Measurements from ENCODE around the gene GNG11.

Gene GNG11

DNA sequence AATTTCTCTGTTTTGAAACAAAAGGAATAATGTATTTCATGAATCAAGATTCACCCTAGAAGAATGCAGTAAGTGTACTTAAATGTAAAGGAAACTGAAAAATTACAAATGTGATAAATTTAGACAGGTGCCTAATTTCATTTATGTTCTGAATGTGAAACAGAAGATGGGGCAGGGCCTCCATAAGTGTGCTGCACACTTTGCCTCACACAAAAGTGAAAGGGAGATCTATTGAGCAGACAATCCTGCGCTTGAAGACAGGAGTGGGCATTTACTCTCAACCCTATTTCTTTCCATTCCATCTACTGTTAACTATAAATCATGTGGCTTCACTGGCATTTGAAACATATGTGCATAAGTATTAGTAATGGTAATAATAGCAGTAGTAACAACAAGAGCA is 36.2 kb downstream of the GNG11 start:
- Histone ChIP-seq H3K27me3 (ENCODE audit: control insufficient read depth, insufficient read depth, low read length) (no peaks in the 10 kb centered on the region), H3K9ac (ENCODE audit: low read depth, low read length) (no peak overlapping the region), H3K9me3 (replicated peaks; ENCODE audit: low read length) (no peaks in the 10 kb centered on the region), H3K4me3 (ENCODE audit: low read length) (no peak overlapping the region), H3K36me3 (ENCODE audit: insufficient read depth, low read length) (no peaks in the 10 kb centered on the region), H3K4me1 (ENCODE audit: control insufficient read depth, insufficient read depth, low read length) (peaks cover 14% of the 10 kb centered on the region), H3K4me2 (ENCODE audit: low read length) (peak overlapping the region; percentile 23)

DNA sequence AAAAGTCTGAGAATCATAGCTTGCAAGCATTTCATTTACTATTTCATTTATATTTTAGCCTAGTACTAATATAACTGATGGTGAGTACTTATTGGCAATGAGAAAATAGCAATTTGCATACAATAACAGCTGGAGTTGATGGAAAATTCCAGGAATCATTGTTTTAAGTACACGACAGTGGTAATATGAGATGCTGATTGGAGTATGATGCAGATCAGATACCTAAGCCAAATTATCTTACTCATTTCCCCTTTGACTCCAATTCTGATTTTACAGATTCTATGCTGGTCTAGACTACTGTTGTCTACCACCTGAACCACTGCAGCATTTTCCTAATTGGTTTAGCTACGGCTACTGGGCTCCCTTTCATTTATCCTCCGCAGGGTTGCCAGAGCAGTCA is 36.7 kb downstream of the GNG11 start:
- Histone ChIP-seq H3K9me3 (replicated peaks; ENCODE audit: low read length) (no peaks in the 10 kb centered on the region), H3K27me3 (ENCODE audit: control insufficient read depth, insufficient read depth, low read length) (no peaks in the 10 kb centered on the region), H3K9ac (ENCODE audit: low read depth, low read length) (no peak overlapping the region), H3K4me1 (ENCODE audit: control insufficient read depth, insufficient read depth, low read length) (peaks cover 14% of the 10 kb centered on the region), H3K4me3 (ENCODE audit: low read length) (no peak overlapping the region), H3K4me2 (ENCODE audit: low read length) (peak overlapping the region; percentile 23), H3K36me3 (ENCODE audit: insufficient read depth, low read length) (no peaks in the 10 kb centered on the region)

- Histone ChIP-seq H3K9ac (ENCODE audit: low read depth, low read length) (no peak overlapping the region), H3K4me1 (ENCODE audit: control insufficient read depth, insufficient read depth, low read length) (peaks cover 14% of the 10 kb centered on the region), H3K9me3 (replicated peaks; ENCODE audit: low read length) (no peaks in the 10 kb centered on the region), H3K27me3 (ENCODE audit: control insufficient read depth, insufficient read depth, low read length) (no peaks in the 10 kb centered on the region), H3K4me3 (ENCODE audit: low read length) (no peak overlapping the region), H3K36me3 (ENCODE audit: insufficient read depth, low read length) (no peaks in the 10 kb centered on the region), H3K4me2 (ENCODE audit: low read length) (peak overlapping the region; percentile 23)
These were observed 37.1 kb downstream of the GNG11 start for GRCh38 chr7:93958651-93959050.

- no peaks in the 10 kb centered on the region for H3K36me3 ChIP-seq (ENCODE audit: insufficient read depth, low read length)
- H3K4me2 ChIP-seq (ENCODE audit: low read length) = no peak overlapping the region
- H3K4me1 ChIP-seq (ENCODE audit: control insufficient read depth, insufficient read depth, low read length) = peaks cover 14% of the 10 kb centered on the region
- no peaks in the 10 kb centered on the region for H3K9me3 ChIP-seq (replicated peaks; ENCODE audit: low read length)
- H3K27me3 ChIP-seq (ENCODE audit: control insufficient read depth, insufficient read depth, low read length) = no peaks in the 10 kb centered on the region
- no peak overlapping the region for H3K4me3 ChIP-seq (ENCODE audit: low read length)
- no peak overlapping the region for H3K9ac ChIP-seq (ENCODE audit: low read depth, low read length)
These were observed 39.5 kb downstream of the GNG11 start for GRCh38 chr7:93960986-93961385.

DNA sequence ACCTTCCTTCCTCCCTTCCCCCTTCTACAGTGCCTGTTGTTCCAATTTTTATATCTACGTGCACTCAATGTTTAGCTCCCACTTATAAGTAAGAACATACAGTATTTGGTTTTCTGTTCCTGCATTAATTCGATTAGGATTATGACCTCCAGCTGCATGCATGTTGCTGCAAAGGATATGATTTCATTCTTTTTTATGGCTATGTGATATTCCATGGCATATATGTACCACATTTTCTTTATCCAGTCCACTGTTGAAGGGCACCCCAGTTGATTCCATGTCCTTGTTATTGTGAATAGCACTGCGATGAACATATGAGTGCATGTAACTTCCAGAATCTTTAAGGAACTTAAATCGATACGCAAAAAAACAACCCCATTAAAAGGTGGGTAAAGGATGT is 42.7 kb downstream of the GNG11 start:
- no peaks in the 10 kb centered on the region for H3K4me1 ChIP-seq (ENCODE audit: control insufficient read depth, insufficient read depth, low read length)
- no peak overlapping the region for H3K9ac ChIP-seq (ENCODE audit: low read depth, low read length)
- no peaks in the 10 kb centered on the region for H3K9me3 ChIP-seq (replicated peaks; ENCODE audit: low read length)
- H3K4me3 ChIP-seq (ENCODE audit: low read length) = no peak overlapping the region
- no peaks in the 10 kb centered on the region for H3K27me3 ChIP-seq (ENCODE audit: control insufficient read depth, insufficient read depth, low read length)
- no peaks in the 10 kb centered on the region for H3K36me3 ChIP-seq (ENCODE audit: insufficient read depth, low read length)
- no peak overlapping the region for H3K4me2 ChIP-seq (ENCODE audit: low read length)

- no peaks in the 10 kb centered on the region for H3K27me3 ChIP-seq (ENCODE audit: control insufficient read depth, insufficient read depth, low read length)
- no peaks in the 10 kb centered on the region for H3K36me3 ChIP-seq (ENCODE audit: insufficient read depth, low read length)
- no peaks in the 10 kb centered on the region for H3K9me3 ChIP-seq (replicated peaks; ENCODE audit: low read length)
- no peak overlapping the region for H3K9ac ChIP-seq (ENCODE audit: low read depth, low read length)
- H3K4me2 ChIP-seq (ENCODE audit: low read length) = no peak overlapping the region
- H3K4me1 ChIP-seq (ENCODE audit: control insufficient read depth, insufficient read depth, low read length) = no peaks in the 10 kb centered on the region
- no peak overlapping the region for H3K4me3 ChIP-seq (ENCODE audit: low read length)
These were observed 43.3 kb downstream of the GNG11 start for GRCh38 chr7:93964813-93965212.

DNA sequence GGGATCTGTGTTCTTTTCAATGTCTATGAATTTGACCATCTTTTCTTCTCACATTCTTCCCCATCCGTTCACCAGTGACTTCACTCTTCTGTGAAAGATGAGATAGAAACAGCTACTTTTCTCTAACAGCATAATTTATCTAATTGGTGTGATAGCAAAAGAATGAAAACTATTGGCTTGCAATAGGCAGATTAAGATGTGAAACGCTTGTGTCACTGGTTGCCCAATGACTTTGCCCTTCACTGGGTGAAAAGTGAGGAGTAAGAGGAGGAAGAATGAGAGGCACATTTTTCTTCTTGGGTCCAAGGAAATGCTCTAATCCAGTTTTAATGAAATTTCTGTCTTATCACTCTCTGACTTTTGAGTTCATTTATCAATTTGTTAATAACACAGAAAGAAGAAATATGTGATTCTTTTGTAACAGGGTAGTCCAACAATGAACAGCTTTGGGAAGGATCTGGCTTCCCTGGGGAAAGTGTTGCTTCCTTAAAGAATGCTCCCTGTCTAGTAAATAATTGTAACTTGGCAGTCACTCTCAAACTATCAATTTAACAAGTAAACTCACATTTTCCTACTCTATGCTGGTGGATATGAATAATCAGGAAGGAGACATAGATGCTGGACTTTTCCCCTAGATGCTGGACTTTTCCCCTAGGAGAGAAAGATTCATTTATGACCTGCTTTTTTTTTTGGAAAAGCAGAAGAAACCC is 47.5 kb downstream of the GNG11 start:
- no peaks in the 10 kb centered on the region for H3K36me3 ChIP-seq (ENCODE audit: insufficient read depth, low read length)
- H3K27me3 ChIP-seq (ENCODE audit: control insufficient read depth, insufficient read depth, low read length) = no peaks in the 10 kb centered on the region
- peaks cover 10% of the 10 kb centered on the region for H3K4me1 ChIP-seq (ENCODE audit: control insufficient read depth, insufficient read depth, low read length)
- H3K4me2 ChIP-seq (ENCODE audit: low read length) = no peak overlapping the region
- H3K4me3 ChIP-seq (ENCODE audit: low read length) = no peak overlapping the region
- no peak overlapping the region for H3K9ac ChIP-seq (ENCODE audit: low read depth, low read length)
- H3K9me3 ChIP-seq (replicated peaks; ENCODE audit: low read length) = no peaks in the 10 kb centered on the region

GRCh38 chr7:93972029-93972725 is 50.6 kb downstream of the GNG11 start:
- Histone ChIP-seq H3K4me3 (ENCODE audit: low read length) (no peak overlapping the region), H3K4me2 (ENCODE audit: low read length) (no peak overlapping the region), H3K9ac (ENCODE audit: low read depth, low read length) (no peak overlapping the region), H3K4me1 (ENCODE audit: control insufficient read depth, insufficient read depth, low read length) (peaks cover 10% of the 10 kb centered on the region), H3K9me3 (replicated peaks; ENCODE audit: low read length) (no peaks in the 10 kb centered on the region), H3K36me3 (ENCODE audit: insufficient read depth, low read length) (no peaks in the 10 kb centered on the region), H3K27me3 (ENCODE audit: control insufficient read depth, insufficient read depth, low read length) (no peaks in the 10 kb centered on the region)

DNA sequence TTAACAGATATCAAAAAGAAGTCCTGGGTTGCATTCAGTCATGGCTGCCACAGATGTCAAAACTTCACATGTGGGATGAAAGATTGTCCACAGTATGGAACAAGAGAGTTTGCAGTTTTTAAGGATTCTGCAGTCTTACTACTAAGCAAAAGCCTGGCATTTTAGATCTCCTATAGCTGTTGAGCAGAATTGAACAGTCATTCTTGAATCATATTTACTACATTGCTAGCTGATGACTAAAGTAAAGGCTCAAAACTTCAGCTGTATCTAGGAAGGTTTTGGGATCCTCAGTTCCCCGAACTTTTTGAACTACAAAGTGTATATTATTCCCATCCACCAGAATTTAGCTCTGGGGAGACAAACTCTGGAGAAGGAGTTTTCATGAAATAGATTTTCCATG is 51.6 kb downstream of the GNG11 start:
- H3K9me3 ChIP-seq (replicated peaks; ENCODE audit: low read length) = no peaks in the 10 kb centered on the region
- H3K27me3 ChIP-seq (ENCODE audit: control insufficient read depth, insufficient read depth, low read length) = no peaks in the 10 kb centered on the region
- peaks cover 10% of the 10 kb centered on the region for H3K4me1 ChIP-seq (ENCODE audit: control insufficient read depth, insufficient read depth, low read length)
- H3K4me3 ChIP-seq (ENCODE audit: low read length) = no peak overlapping the region
- no peak overlapping the region for H3K9ac ChIP-seq (ENCODE audit: low read depth, low read length)
- H3K4me2 ChIP-seq (ENCODE audit: low read length) = peak overlapping the region; percentile 12
- no peaks in the 10 kb centered on the region for H3K36me3 ChIP-seq (ENCODE audit: insufficient read depth, low read length)

GRCh38 chr7:93977211-93977950 is 55.8 kb downstream of the GNG11 start:
- Histone ChIP-seq H3K36me3 (ENCODE audit: insufficient read depth, low read length) (no peaks in the 10 kb centered on the region), H3K4me1 (ENCODE audit: control insufficient read depth, insufficient read depth, low read length) (peaks cover 10% of the 10 kb centered on the region), H3K4me3 (ENCODE audit: low read length) (no peak overlapping the region), H3K9me3 (replicated peaks; ENCODE audit: low read length) (no peaks in the 10 kb centered on the region), H3K27me3 (ENCODE audit: control insufficient read depth, insufficient read depth, low read length) (no peaks in the 10 kb centered on the region), H3K9ac (ENCODE audit: low read depth, low read length) (no peak overlapping the region), H3K4me2 (ENCODE audit: low read length) (no peak overlapping the region)

All from skeletal muscle satellite cell (primary cell).